SIG-M5 treated with dmso at 0.1 percent for 504 hours (cell line): ENCODE measurements around the gene ENKUR.
"Not testable (repeated sequence)": the region's sequence is repeated elsewhere in the genome, so short reads cannot be mapped to it uniquely, and the experiment has no call there.

ENCODE experiments used
- DNase-seq: peaks from one replicate; lab custom pipeline; 2025; ENCODE audit not compliant: unreplicated experiment; lab: John Stamatoyannopoulos, UW

The ENKUR gene

GRCh38 chr10:25024528-25024927 lies 8.6 kb upstream of the ENKUR start:
- no peak for DNase-seq

DNA sequence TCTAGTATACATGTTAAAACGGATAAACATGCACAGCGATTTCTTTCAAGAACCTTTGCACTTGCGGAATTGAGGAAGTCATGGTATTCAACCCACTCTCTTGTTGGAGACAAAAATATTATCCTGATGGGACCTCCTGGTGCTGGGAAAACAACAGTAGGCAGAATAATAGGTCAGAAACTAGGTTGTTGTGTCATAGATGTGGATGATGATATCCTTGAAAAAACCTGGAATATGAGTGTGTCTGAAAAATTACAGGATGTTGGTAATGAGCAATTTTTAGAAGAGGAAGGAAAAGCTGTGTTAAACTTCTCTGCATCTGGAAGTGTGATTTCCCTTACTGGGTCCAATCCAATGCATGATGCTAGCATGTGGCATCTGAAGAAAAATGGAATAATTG lies 7.3 kb upstream of the ENKUR start:
- DNase-seq = no peak

DNA sequence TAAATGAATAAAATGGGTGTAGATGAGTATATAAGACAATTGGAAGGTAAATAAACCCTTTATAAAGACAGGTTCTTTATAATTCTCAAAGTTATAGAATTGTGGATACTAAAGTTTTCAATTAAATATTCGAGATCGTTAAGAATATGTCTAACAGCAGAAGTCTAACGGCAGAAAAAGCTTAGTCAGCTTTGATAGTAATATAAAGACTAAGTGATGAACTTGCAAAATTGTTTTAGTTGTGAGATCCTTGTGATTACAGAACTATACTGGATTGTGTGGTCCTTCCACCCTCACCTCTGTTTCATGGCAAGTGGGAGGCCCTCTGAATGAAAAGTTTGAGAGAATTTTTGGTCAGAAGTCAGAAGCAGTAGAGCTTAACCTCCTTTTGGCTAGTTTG lies 2.7 kb upstream of the ENKUR start:
- no peak for DNase-seq

GRCh38 chr10:25017661-25018060 lies 1.7 kb upstream of the ENKUR start:
- no peak for DNase-seq

GRCh38 chr10:25017154-25017590 lies 1.2 kb upstream of the ENKUR start:
- DNase-seq = no peak

- DNase-seq = peak; percentile 94
Observed at GRCh38 chr10:25016376-25017153, 607 bp upstream of the ENKUR start, which contains the start of gene THNSL1. THNSL1 (plus strand) TSS chr10:25016612; CDS start chr10:25023224, 6,612 bp downstream.

- no peak for DNase-seq
Observed at GRCh38 chr10:25014579-25014978, 1.4 kb downstream of the ENKUR start.

- not testable (repeated sequence) for DNase-seq
Observed at GRCh38 chr10:25011591-25011990, 4.4 kb downstream of the ENKUR start.

DNA sequence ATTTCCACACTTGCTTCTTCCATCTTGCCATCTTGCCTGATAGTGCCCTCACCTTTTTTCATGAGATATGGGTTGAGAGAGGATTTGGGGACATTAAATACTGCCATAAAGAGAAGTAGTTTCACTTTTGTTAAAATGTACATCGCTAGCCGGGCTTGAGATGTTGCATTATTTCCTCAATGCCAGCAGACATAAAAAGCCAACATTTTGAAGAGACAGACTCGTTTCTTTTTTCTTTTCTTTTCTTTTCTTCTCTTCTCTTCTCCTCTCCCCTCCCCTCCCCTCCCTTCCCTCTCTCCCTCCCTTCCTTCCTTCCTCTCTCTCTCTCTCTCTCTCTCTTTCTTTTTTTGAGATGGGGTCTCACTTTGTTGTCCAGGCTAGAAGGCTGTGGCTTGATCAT lies 17.9 kb downstream of the ENKUR start:
- DNase-seq = no peak

DNA sequence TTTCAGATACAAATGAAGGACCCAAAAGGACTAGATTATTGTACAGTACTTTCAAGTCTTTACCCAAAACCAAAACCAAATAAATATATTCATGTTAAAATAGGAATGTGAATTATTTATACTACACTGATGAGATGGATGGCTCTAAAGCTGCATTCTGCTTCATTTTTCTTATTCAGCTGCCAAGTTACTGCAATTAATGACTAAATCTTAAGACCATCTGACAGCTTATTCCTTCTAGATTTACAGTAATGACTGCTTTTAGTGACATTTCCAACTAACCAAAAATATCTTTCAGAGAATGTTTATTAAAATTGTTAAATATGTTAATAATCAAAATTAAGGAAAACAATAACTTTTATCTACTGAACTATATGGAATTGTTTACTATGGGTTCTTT lies 20.9 kb downstream of the ENKUR start:
- no peak for DNase-seq

DNA sequence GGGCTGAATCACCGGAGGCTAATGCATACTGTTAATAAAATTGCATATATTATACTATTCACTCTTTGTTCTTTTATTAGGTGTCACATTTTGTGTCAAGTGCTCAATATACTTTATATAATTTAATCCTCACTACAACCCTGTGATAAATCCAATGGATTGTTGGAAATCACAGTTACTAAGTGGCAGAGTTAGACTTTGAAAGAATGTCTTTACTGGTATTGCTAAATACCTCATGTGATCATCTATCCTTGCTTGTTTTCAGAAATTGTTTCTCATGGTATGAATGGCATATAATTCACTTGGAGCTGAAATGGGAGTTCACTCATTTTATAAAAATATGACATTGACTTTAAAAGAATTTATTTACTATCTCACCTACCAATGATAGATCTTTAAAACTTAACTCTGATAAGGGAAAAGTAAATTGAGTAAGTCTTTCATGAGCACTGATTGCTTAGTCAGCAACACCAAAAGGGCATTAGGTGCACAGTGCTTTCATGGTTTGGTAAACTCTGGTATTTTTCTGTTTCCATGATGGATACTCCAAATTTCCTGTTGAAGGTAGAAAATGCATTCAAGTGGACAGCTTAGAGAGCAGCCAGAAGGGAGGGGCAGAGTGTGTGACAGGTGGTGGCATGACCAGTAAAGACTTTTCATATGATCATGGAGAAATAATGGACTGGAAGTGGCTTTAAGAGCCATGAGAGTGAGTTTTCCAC lies 22.6 kb downstream of the ENKUR start:
- DNase-seq = no peak

GRCh38 chr10:24992512-24993133 lies 23.3 kb downstream of the ENKUR start:
- DNase-seq = no peak

DNA sequence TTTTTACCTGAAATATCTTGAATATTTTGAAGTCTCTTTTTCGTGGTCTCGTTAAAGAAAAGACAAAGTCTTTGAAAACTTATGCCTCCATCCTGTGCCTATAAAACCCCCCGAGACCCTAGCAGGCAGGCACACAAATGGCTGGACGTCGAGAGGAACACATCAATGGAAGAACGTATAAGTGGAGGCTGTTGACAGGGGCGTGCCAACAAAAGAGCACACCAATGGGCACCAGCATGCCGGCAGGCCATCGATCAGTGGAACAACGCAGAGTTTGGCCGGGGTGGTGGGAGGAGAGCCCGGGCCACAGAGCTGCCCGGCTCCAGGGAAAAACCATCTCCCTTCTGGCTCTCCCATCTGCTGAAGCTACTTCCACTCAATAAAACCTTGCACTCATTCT lies 24.7 kb downstream of the ENKUR start:
- no peak for DNase-seq

- no peak for DNase-seq
Observed at GRCh38 chr10:24989867-24990266, 26.1 kb downstream of the ENKUR start.

DNA sequence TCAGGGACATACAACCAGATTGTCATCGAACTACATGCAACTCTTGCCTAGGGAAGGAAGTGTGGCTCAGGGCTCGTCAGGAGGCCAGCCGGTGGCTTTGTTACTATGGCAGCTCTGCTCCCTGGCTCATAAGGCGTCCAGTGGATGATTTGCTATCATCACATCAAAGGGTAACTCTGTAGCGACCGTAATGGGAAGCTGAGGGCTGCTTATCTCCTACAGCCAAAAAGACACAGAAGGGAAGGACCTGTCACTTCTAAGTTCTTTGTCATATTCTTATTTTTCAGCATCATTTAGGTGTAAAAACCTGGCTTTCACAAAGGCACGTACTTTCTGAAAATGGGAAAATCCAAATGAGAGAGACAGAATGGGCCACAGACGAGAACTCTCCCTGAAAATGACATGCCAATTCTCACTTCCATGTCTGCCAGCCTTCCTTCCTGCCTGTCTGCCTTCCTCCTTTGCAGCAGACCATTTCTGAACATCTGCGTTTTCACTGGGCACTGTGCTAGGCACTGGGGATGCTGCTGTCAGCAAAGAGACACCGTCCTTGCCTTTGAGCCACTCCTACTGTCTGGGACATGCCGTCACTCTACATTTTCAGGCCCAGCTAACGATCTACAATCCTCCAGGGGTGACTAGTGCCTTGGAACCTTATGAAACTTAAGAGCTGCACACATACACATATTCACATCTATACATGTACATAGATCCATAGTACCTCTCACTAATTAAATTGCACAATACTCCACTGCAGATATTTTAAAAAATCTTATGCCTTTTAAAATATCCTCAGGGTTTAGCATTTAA lies 26.9 kb downstream of the ENKUR start:
- no peak for DNase-seq

GRCh38 chr10:24984906-24985305 lies 31.1 kb downstream of the ENKUR start:
- DNase-seq = no peak

DNA sequence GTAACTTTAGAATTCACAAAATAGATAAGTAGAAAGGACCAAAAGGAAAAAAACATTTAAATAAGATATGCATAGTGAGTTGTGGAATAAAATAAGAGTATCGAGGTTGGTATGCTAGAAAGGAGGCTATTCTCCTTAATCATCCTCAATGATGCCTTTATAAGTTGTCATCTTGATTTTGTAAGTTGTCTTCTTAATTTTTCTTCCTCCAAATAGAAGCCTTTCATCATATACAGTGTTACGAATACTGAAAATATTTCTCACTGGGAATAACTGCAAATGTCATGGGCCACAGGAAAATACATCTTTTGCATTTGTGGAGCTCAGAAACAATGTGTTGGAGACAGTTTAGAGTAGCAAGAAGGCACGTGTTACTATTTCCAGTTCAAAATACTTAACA lies 32.0 kb downstream of the ENKUR start:
- DNase-seq = no peak

DNA sequence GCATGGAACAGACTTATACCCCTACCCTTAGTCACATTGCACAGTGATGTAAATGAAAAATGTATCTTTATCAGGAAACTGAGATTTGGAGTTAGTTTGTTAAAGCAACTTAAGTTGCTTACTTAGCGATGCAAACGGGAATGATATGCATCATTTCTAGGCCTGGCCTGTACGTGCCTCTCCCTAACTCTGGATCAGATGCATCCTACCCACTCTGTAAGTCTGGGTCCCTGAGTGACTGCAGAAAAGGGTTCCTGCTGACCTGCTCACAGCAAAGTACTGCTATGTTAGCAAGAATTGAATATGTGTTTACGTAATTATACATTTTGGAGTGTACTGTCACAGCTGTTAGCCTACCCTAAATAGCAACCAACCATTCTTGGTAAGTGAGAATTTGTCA lies 32.8 kb downstream of the ENKUR start:
- DNase-seq = no peak

DNA sequence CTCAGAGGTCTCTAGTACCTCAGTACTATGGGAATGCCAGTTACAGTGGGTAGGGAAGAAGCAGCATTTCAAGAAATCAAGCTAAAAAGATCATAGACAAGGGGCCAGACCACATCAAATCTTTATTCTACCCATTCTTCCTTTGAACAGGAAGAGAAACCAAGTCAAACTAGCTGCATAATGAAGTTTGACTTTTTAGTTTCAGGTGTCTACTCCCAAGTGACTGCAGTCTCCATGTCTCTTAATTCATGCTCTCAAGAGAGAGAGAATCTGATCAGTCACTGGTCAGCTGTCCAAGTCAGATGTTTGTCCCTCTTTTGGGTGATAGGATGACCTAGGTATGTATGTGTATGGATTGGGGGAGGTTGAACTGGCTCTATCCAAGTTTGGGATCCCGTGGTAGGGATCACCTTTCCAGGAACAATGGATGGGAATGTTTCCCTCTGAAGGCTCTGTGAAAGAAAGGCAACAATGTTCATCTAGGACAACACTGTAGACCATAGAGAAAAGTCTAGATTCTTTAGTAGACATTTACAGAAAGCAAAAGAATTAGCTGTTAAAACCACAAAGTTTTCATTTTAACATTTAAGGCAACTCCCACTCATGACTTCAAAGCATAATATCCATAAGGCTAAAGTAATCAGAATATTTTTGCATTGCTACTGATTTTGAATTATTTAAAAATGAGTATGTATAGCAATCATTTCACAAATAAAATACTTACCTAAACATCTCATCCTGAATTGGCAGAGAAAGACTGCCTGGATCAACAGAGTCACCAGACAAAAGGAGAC lies 33.4 kb downstream of the ENKUR start:
- no peak for DNase-seq

- DNase-seq = no peak
Observed at GRCh38 chr10:24981161-24981710, 34.7 kb downstream of the ENKUR start.
